GM23338 (cell line): Measurements from ENCODE around the gene CABLES1. TPM values are rescaled to one million over a fixed set of nuclear protein-coding genes. Genes with fewer than 3 reads are reported as not detected.
A peak's percentile ranks its signal among the peaks of the same experiment; 100 is the strongest.

Experiments used
- ATAC-seq: fragments of 200-7000 bp; cut with Tn5 transposase; 3 replicates; pipeline ENCODE4 v1.9.1; 2020
- DNase-seq: peaks from one replicate; pipeline ENCODE4 v3.0.0-alpha.2; 2015; ENCODE audit warnings: low spot score
- H2AFZ ChIP-seq: fragments of 200-600 bp; sonication (generic); 2 replicates; pipeline ENCODE4 v1.8.0; 2016; ENCODE audit warnings: antibody characterized with exemption, mild to moderate bottlenecking, moderate library complexity
- H3F3A ChIP-seq: fragments of 200-600 bp; sonication (generic); replicated peaks from 2 replicates; pipeline ENCODE4 v1.8.0; 2017; ENCODE audit warnings: antibody characterized with exemption, mixed run types, low read depth
- H3K27ac ChIP-seq: fragments of 200-600 bp; sonication (generic); 2 replicates; pipeline ENCODE4 v1.6.1; 2016; ENCODE audit warnings: low read depth
- H3K27me3 ChIP-seq: fragments of 200-600 bp; sonication (generic); 2 replicates; pipeline ENCODE4 v1.8.0; 2016; ENCODE audit warnings: mild to moderate bottlenecking, mixed run types, moderate library complexity; ENCODE audit not compliant: insufficient read depth
- H3K36me3 ChIP-seq: fragments of 200-600 bp; sonication (generic); 2 replicates; pipeline ENCODE4 v1.8.0; 2016; ENCODE audit warnings: mild to moderate bottlenecking; ENCODE audit not compliant: insufficient read depth
- H3K4me1 ChIP-seq: fragments of 200-600 bp; sonication (generic); 2 replicates; pipeline ENCODE4 v1.8.0; 2016; ENCODE audit warnings: mild to moderate bottlenecking, moderate library complexity; ENCODE audit not compliant: insufficient read depth
- H3K4me2 ChIP-seq: fragments of 200-600 bp; sonication (generic); 2 replicates; pipeline ENCODE4 v1.7.1; 2017; ENCODE audit warnings: mixed run types
- H3K4me3 ChIP-seq: fragments of 200-600 bp; sonication (generic); 2 replicates; pipeline ENCODE4 v1.6.1; 2016; ENCODE audit warnings: mixed run types
- H3K79me2 ChIP-seq: fragments of 200-600 bp; sonication (generic); replicated peaks from 2 replicates; pipeline ENCODE4 v1.8.0; 2017; ENCODE audit warnings: mild to moderate bottlenecking; ENCODE audit not compliant: insufficient read depth
- H3K9me2 ChIP-seq: fragments of 200-600 bp; sonication (generic); 2 replicates; pipeline ENCODE4 v1.8.0; 2017; ENCODE audit not compliant: insufficient read depth
- H4K20me1 ChIP-seq: fragments of 200-600 bp; sonication (generic); replicated peaks from 2 replicates; pipeline ENCODE4 v1.8.0; 2017; ENCODE audit warnings: mild to moderate bottlenecking; ENCODE audit not compliant: insufficient read depth
- H3K27ac Mint-ChIP-seq: 2 replicates; pipeline ENCODE4 v1.8.0; 2020; ENCODE audit warnings: inconsistent platforms, mild to moderate bottlenecking, moderate library complexity, mixed read lengths
- H3K27me3 Mint-ChIP-seq: 3 replicates; pipeline ENCODE4 v1.8.0; 2022; ENCODE audit warnings: low read depth, mild to moderate bottlenecking, moderate library complexity, mixed read lengths, inconsistent platforms; ENCODE audit not compliant: insufficient read depth, poor library complexity
- H3K36me3 Mint-ChIP-seq: 3 replicates; pipeline ENCODE4 v1.8.0; 2021; ENCODE audit warnings: low read depth, mild to moderate bottlenecking, inconsistent platforms, moderate library complexity, mixed read lengths
- H3K4me1 Mint-ChIP-seq: 3 replicates; pipeline ENCODE4 v1.8.0; 2020; ENCODE audit warnings: mild to moderate bottlenecking, inconsistent platforms, mixed read lengths
- H3K4me3 Mint-ChIP-seq: 3 replicates; pipeline ENCODE4 v1.8.0; 2021; ENCODE audit warnings: moderate library complexity, mild to moderate bottlenecking, inconsistent platforms, mixed read lengths
- H3K9me3 Mint-ChIP-seq: 3 replicates; pipeline ENCODE4 v1.8.0; 2020; ENCODE audit warnings: moderate library complexity, mild to moderate bottlenecking, inconsistent platforms, mixed read lengths
- CREB1 ChIP-seq: fragments of 250-450 bp; sonication (Bioruptor Pico); IDR thresholded peaks from 2 replicates; pipeline ENCODE4 v1.5.0; 2020; ENCODE audit warnings: low read depth, mild to moderate bottlenecking, moderate library complexity
- CTCF ChIP-seq, 2 experiments: fragments of 200-600 bp in 1 of 2; sonication (generic) in 1 of 2; conservative IDR thresholded peaks; 2 replicates each; pipeline versions ENCODE4 v1.5.1 to v1.6.1; 2016 to 2017; ENCODE audit warnings: antibody characterized with exemption in 2 of 2, low read depth in 2 of 2, mild to moderate bottlenecking in 2 of 2, moderate library complexity in 1 of 2
- EZH2phosphoT487 ChIP-seq: fragments of 200-600 bp; sonication (generic); IDR thresholded peaks from one replicate; pipeline ENCODE4 v1.8.1; 2018; ENCODE audit warnings: antibody characterized with exemption; ENCODE audit not compliant: unreplicated experiment
- JUNB ChIP-seq: IDR thresholded peaks from one replicate; pipeline ENCODE4 v1.6.1; 2016; ENCODE audit warnings: antibody characterized with exemption; ENCODE audit not compliant: unreplicated experiment
- NANOG ChIP-seq: IDR thresholded peaks from 2 replicates; pipeline ENCODE4 v1.6.1; 2016; ENCODE audit warnings: antibody characterized with exemption, borderline replicate concordance
- POLR2AphosphoS5 ChIP-seq: IDR thresholded peaks from 2 replicates; pipeline ENCODE4 v1.6.1; 2016; ENCODE audit warnings: antibody characterized with exemption, low read depth
- ZNF114 ChIP-seq: fragments of 250-450 bp; sonication (Bioruptor Pico); IDR thresholded peaks from 2 replicates; pipeline ENCODE4 v1.5.0; 2020; ENCODE audit warnings: mild to moderate bottlenecking, moderate library complexity
- ZNF331 ChIP-seq: fragments of 250-450 bp; sonication (Bioruptor Pico); IDR thresholded peaks from 2 replicates; pipeline ENCODE4 v1.5.0; 2020; ENCODE audit warnings: low read depth, mild to moderate bottlenecking, moderate library complexity
- ZNF462 ChIP-seq: fragments of 250-450 bp; sonication (Bioruptor Pico); IDR thresholded peaks from 2 replicates; pipeline ENCODE4 v1.5.0; 2020; ENCODE audit warnings: mild to moderate bottlenecking, moderate library complexity
- polyA plus RNA-seq: library from polyadenylated mRNA; unstranded; fragments of >200 nt; fragmentation: Nextera tagmentation; extraction: Ambion mirVana; gene quantifications from 2 replicates; pipeline ENCODE4 v1.2.1, GENCODE V29; 2016
- total RNA-seq: library from RNA; depleted of rRNA; stranded (reverse); fragments of >200 nt; shearing (Covaris generic); gene quantifications from 2 replicates; pipeline ENCODE4 v1.2.3, GENCODE V29; 2014
- TF ChIP-seq, protein P1 (sequence below): IDR thresholded peaks from one replicate; pipeline ENCODE4 v1.6.1; 2018; ENCODE audit warnings: antibody characterized with exemption; ENCODE audit not compliant: unreplicated experiment

CABLES1 gene
- total and polyA plus RNA-seq, 2 experiments from 2014 or later: 2.6 to 12.4 TPM

DNA sequence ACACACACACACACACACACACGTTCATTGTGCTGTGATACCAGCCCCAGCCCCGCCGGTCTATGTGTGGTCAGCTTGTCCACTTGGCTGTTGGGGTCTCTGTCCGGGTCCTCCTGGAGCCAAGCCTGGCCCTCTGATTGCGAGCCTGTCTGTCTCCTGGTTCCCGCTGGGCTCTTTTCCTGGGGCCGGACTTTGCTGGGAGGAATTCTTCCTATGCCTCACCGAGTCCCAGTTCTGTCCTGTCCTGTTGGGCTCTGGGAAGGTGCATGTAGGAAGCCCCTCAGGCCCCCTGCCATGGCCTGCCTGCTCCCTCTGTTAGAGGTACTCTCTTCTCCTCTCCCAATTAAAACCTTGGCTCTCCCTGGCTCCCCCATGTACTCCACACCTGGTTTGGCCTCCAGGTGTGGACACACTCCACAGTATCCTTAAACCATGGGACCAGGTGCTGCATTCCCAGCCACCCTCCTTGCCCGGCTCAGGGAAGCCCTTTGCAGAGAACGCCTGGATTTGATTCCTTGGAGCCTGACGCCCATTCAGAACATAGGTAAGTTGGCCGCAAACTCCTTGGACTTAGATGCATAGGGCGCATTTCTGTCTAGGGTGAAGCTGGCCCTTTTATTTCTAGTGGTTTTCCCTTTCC is 42.3 kb downstream of the CABLES1 start:
- no peak for TF ChIP-seq CREB1
- no peak for TF ChIP-seq NANOG
- no peak for TF ChIP-seq EZH2phosphoT487
- TF ChIP-seq, protein P1, sequence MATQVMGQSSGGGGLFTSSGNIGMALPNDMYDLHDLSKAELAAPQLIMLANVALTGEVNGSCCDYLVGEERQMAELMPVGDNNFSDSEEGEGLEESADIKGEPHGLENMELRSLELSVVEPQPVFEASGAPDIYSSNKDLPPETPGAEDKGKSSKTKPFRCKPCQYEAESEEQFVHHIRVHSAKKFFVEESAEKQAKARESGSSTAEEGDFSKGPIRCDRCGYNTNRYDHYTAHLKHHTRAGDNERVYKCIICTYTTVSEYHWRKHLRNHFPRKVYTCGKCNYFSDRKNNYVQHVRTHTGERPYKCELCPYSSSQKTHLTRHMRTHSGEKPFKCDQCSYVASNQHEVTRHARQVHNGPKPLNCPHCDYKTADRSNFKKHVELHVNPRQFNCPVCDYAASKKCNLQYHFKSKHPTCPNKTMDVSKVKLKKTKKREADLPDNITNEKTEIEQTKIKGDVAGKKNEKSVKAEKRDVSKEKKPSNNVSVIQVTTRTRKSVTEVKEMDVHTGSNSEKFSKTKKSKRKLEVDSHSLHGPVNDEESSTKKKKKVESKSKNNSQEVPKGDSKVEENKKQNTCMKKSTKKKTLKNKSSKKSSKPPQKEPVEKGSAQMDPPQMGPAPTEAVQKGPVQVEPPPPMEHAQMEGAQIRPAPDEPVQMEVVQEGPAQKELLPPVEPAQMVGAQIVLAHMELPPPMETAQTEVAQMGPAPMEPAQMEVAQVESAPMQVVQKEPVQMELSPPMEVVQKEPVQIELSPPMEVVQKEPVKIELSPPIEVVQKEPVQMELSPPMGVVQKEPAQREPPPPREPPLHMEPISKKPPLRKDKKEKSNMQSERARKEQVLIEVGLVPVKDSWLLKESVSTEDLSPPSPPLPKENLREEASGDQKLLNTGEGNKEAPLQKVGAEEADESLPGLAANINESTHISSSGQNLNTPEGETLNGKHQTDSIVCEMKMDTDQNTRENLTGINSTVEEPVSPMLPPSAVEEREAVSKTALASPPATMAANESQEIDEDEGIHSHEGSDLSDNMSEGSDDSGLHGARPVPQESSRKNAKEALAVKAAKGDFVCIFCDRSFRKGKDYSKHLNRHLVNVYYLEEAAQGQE: no peak
- Mint-ChIP-seq H3K27ac (peak overlapping the region; percentile 80; the same call in 1 of the 2 replicates), H3K27me3 (peaks cover 17% of the 10 kb centered on the region), H3K36me3 (no peaks in the 10 kb centered on the region), H3K4me3 (no peak overlapping the region), H3K4me1 (peaks cover 48% of the 10 kb centered on the region), H3K9me3 (no peaks in the 10 kb centered on the region)
- H3K79me2 ChIP-seq: peaks cover 59% of the 10 kb centered on the region
- no peaks in the 10 kb centered on the region for H4K20me1 ChIP-seq
- no peak overlapping the region for H2AFZ ChIP-seq
- H3K27ac ChIP-seq: no peak overlapping the region
- DNase-seq (no peak), ATAC-seq (no peak; the same call in 1 of the 3 replicates)
- no peaks in the 10 kb centered on the region for H3K27me3 ChIP-seq
- H3K36me3 ChIP-seq: no peaks in the 10 kb centered on the region
- no peak overlapping the region for H3K4me3 ChIP-seq
- no peaks in the 10 kb centered on the region for H3F3A ChIP-seq
- no peaks in the 10 kb centered on the region for H3K9me2 ChIP-seq
- no peak overlapping the region for H3K4me2 ChIP-seq
- peaks cover 15% of the 10 kb centered on the region; the same call in 1 of the 2 replicates for H3K4me1 ChIP-seq

GRCh38 chr18:23178201-23178600 is 42.9 kb downstream of the CABLES1 start:
- H3K4me3 Mint-ChIP-seq: no peak overlapping the region
- ATAC-seq (peak; percentile 16), DNase-seq (no peak)
- H3K9me3 Mint-ChIP-seq: no peaks in the 10 kb centered on the region
- H3K27me3 ChIP-seq: no peaks in the 10 kb centered on the region
- H3K4me3 ChIP-seq: no peak overlapping the region
- H3F3A ChIP-seq: no peaks in the 10 kb centered on the region
- no peaks in the 10 kb centered on the region for H4K20me1 ChIP-seq
- no peak overlapping the region for H3K4me2 ChIP-seq
- peaks cover 10% of the 10 kb centered on the region; the same call in 1 of the 2 replicates for H3K4me1 ChIP-seq
- no peak overlapping the region for H3K27ac Mint-ChIP-seq
- no peaks in the 10 kb centered on the region for H3K9me2 ChIP-seq
- peaks cover 12% of the 10 kb centered on the region for H3K27me3 Mint-ChIP-seq
- H3K27ac ChIP-seq: no peak overlapping the region
- H3K4me1 Mint-ChIP-seq: peaks cover 44% of the 10 kb centered on the region
- no peaks in the 10 kb centered on the region for H3K36me3 Mint-ChIP-seq
- peaks cover 55% of the 10 kb centered on the region for H3K79me2 ChIP-seq
- no peak overlapping the region for H2AFZ ChIP-seq
- no peaks in the 10 kb centered on the region for H3K36me3 ChIP-seq
- TF ChIP-seq ZNF331 (CRISPR knock-in tag) (no peak), CTCF (conservative IDR thresholded peaks at IDR 0.05; ENCODE audit: low read depth in 2 of 2) (no peak), POLR2AphosphoS5 (no peak), ZNF462 (CRISPR knock-in tag) (no peak), JUNB (no peak), ZNF114 (CRISPR knock-in tag) (no peak), CREB1 (no peak), EZH2phosphoT487 (no peak), NANOG (no peak)
